Stimulated activated effector memory CD8-positive, alpha-beta T cell treated with anti-CD3 and anti-CD28 coated beads, Interleukin-12 subunit alpha, Interleukin-12 subunit beta, amount 100 ng/mL, for 72 hours (primary cell): Measurements from ENCODE around the gene THRAP3.

Experiments used
- ATAC-seq: fragments of 150-1000 bp; cut with Tn5 transposase; 2 replicates; pipeline ENCODE4 v1.10.0; 2021
- DNase-seq, 2 donors: peaks; one replicate each; pipeline ENCODE4 v3.0.0; 2021 to 2022; ENCODE audit warnings: low spot score in 2 of 2
- H3K27ac Mint-ChIP-seq: one replicate; pipeline ENCODE4 v1.8.0; 2022; ENCODE audit warnings: mild to moderate bottlenecking, mixed read lengths
- H3K36me3 Mint-ChIP-seq: one replicate; pipeline ENCODE4 v1.8.0; 2022; ENCODE audit warnings: mild to moderate bottlenecking, mixed read lengths
- H3K4me1 Mint-ChIP-seq: one replicate; pipeline ENCODE4 v1.8.0; 2022; ENCODE audit warnings: mixed read lengths
- H3K4me3 Mint-ChIP-seq: one replicate; pipeline ENCODE4 v1.8.0; 2022; ENCODE audit warnings: mild to moderate bottlenecking, mixed read lengths
- H3K9me3 Mint-ChIP-seq: one replicate; pipeline ENCODE4 v1.8.0; 2022; ENCODE audit warnings: mixed read lengths

THRAP3 gene

DNA sequence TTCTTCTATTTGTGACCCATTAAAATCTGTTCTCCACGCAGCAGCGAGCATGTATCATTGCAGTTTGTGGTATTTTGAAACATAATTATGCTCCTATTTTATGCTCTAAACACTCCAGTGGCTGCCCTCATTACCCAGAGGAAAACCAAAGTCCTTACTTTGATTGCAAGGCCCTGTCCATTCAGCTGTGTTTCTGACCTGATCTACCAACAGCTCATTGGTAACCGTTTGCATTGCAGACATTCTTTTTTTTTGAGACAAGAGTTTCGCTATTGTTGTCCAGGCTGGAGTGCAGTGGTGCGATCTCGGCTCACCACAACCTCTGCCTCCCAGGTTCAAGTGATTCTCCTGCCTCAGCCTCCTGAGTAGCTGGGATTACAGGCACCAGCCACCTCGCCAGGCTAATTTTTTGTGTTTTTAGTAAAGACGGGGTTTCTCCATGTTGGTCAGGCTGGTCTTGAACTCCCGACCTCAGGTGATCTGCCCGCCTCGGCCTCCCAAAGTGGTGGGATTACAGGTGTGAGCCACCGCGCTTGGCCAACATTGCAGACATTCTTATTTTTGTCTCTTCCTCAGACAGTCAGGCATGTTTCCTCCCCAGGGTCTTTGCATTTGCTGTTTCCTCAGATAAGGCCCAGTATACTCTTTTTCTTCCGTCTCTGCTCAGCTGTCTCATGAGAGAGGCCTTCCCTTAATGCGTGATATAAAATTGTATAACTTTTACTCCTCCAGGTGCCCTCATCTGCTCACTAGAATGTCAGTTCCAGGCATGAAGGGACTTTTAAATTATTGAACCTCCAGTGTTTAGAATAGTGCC, 32.5 kb downstream of the THRAP3 start:
- ATAC-seq = no peak
- H3K4me3 Mint-ChIP-seq = no peak overlapping the region
- H3K4me1 Mint-ChIP-seq = peaks cover 28% of the 10 kb centered on the region

GRCh38 chr1:36257375-36257767, 33.1 kb downstream of the THRAP3 start:
- Mint-ChIP-seq H3K27ac (peak overlapping the region; percentile 36), H3K9me3 (no peaks in the 10 kb centered on the region), H3K36me3 (peaks cover 84% of the 10 kb centered on the region), H3K4me1 (peaks cover 27% of the 10 kb centered on the region), H3K4me3 (no peak overlapping the region)
- ATAC-seq = peak; percentile 94
- no peak for DNase-seq

More for the DNA sequence above, 32.5 kb downstream of the THRAP3 start:
- H3K27ac Mint-ChIP-seq = peak overlapping the region; percentile 36
- peaks cover 78% of the 10 kb centered on the region for H3K36me3 Mint-ChIP-seq
- no peak for DNase-seq
- H3K9me3 Mint-ChIP-seq = no peaks in the 10 kb centered on the region

DNA sequence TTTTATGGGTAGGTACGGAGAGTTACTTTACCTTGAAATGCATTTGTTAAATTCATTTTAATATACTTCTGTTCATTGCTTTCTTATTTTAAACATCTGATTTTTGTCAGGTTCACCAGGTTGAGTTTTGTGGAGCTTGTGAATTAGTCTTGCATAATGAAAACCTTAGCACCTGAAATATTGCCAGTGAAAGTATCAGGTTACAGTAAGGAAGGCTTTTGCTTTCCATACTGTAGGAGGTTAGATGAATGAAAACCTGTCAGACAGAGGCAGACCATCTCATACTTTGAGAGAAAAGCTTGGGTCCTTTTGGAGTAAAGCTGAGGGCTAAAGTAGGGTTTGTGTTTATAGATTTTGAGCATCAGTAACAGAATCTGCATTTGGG, 34.7 kb downstream of the THRAP3 start:
- H3K4me1 Mint-ChIP-seq = peaks cover 27% of the 10 kb centered on the region
- no peak overlapping the region for H3K4me3 Mint-ChIP-seq
- no peak for ATAC-seq
- no peak for DNase-seq
- H3K9me3 Mint-ChIP-seq = no peaks in the 10 kb centered on the region
- H3K36me3 Mint-ChIP-seq = peaks cover 93% of the 10 kb centered on the region
- no peak overlapping the region for H3K27ac Mint-ChIP-seq

GRCh38 chr1:36268981-36269380, 44.7 kb downstream of the THRAP3 start:
- no peak for ATAC-seq
- DNase-seq = no peak
- Mint-ChIP-seq H3K27ac (no peak overlapping the region), H3K9me3 (no peaks in the 10 kb centered on the region), H3K4me3 (no peak overlapping the region), H3K4me1 (peaks cover 10% of the 10 kb centered on the region), H3K36me3 (peaks cover 99% of the 10 kb centered on the region)

DNA sequence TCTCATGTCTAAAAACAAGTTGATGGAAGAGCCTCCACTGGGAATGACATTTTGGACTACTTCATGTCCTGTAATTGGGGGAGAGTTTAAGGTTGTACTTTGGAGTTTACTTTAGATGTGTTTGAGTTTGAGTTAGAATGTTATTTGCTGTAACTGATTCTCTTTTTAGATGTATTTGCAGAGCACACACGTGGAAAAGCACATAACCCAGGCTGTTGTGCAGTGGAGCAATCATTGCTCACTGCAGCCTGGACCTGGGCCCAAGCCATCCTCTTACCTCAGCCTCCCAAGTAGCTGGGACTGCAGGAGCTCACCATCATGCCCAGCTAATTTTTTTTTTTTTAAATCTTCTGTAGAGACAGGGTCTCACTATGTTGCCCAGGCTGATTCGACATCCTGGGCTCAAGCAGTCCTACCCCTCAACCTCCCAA, 45.2 kb downstream of the THRAP3 start:
- ATAC-seq (no peak), DNase-seq (no peak)
- peaks cover 10% of the 10 kb centered on the region for H3K4me1 Mint-ChIP-seq
- no peak overlapping the region for H3K27ac Mint-ChIP-seq
- H3K4me3 Mint-ChIP-seq = no peak overlapping the region
- H3K36me3 Mint-ChIP-seq = peaks cover 99% of the 10 kb centered on the region
- H3K9me3 Mint-ChIP-seq = no peaks in the 10 kb centered on the region

DNA sequence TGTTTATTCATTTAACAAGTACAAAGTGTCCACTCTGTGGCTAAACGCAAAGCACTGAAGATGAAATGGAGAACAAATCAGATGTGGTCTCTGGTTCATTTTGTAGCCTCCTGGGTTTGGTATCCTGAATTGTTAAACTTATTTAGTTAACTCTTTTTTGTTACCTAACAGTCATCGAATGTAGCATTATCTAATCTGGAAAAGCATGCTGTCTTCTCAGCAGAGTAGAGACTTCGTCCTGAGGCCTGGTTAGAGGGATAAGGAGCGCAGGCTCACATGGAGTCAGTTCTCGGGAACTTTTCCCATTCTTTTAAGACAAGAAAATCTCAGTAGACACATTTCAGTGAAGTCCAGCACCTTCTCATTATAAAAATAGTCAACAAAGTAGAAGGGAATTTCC, 48.8 kb downstream of the THRAP3 start:
- Mint-ChIP-seq H3K4me1 (peaks cover under 1% of the 10 kb centered on the region), H3K36me3 (peaks cover 98% of the 10 kb centered on the region), H3K27ac (peak overlapping the region; percentile 15), H3K4me3 (no peak overlapping the region), H3K9me3 (no peaks in the 10 kb centered on the region)
- ATAC-seq (no peak), DNase-seq (no peak)

GRCh38 chr1:36274201-36274600, 50.0 kb downstream of the THRAP3 start:
- DNase-seq (no peak), ATAC-seq (no peak)
- H3K4me1 Mint-ChIP-seq = peaks cover under 1% of the 10 kb centered on the region
- no peaks in the 10 kb centered on the region for H3K9me3 Mint-ChIP-seq
- H3K36me3 Mint-ChIP-seq = peaks cover 92% of the 10 kb centered on the region
- no peak overlapping the region for H3K4me3 Mint-ChIP-seq
- no peak overlapping the region for H3K27ac Mint-ChIP-seq

DNA sequence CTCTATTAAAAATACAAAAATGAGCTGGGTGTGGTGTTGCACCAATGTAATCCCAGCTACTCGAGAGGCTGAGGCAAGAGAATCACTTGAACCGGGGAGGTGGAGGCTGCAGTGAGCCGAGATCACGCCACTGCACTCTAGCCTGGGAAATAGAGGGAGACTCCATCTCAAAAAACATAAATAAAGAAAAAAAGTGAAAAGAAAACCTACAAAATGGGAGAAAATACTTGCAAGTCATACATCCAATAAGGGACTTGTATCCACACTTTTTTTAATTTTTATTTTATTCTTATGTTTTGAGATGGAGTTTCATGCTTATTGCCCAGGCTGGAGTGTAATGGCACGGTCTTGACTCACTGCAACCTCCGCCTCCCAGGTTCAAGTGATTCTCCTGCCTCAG, 52.4 kb downstream of the THRAP3 start:
- H3K36me3 Mint-ChIP-seq = peaks cover 90% of the 10 kb centered on the region
- no peak for DNase-seq
- no peak for ATAC-seq
- H3K4me3 Mint-ChIP-seq = no peak overlapping the region
- H3K4me1 Mint-ChIP-seq = peaks cover 15% of the 10 kb centered on the region
- H3K27ac Mint-ChIP-seq = peak overlapping the region; percentile 73
- no peaks in the 10 kb centered on the region for H3K9me3 Mint-ChIP-seq

GRCh38 chr1:36279110-36279788, 55.0 kb downstream of the THRAP3 start:
- ATAC-seq = no peak
- H3K4me1 Mint-ChIP-seq = peaks cover 15% of the 10 kb centered on the region
- H3K9me3 Mint-ChIP-seq = no peaks in the 10 kb centered on the region
- no peak overlapping the region for H3K4me3 Mint-ChIP-seq
- DNase-seq = no peak
- H3K36me3 Mint-ChIP-seq = peaks cover 90% of the 10 kb centered on the region
- peak overlapping the region; percentile 80 for H3K27ac Mint-ChIP-seq

- peaks cover 15% of the 10 kb centered on the region for H3K4me1 Mint-ChIP-seq
- ATAC-seq = no peak
- H3K9me3 Mint-ChIP-seq = no peaks in the 10 kb centered on the region
- peaks cover 90% of the 10 kb centered on the region for H3K36me3 Mint-ChIP-seq
- H3K4me3 Mint-ChIP-seq = no peak overlapping the region
- no peak for DNase-seq
- peak overlapping the region; percentile 80 for H3K27ac Mint-ChIP-seq
These were observed 55.6 kb downstream of the THRAP3 start for GRCh38 chr1:36279789-36280296.

- Mint-ChIP-seq H3K27ac (peak overlapping the region; percentile 67), H3K4me3 (no peak overlapping the region), H3K9me3 (no peaks in the 10 kb centered on the region), H3K4me1 (peaks cover 21% of the 10 kb centered on the region), H3K36me3 (peaks cover 95% of the 10 kb centered on the region)
- DNase-seq (no peak), ATAC-seq (no peak)
These were observed 59.8 kb downstream of the THRAP3 start for GRCh38 chr1:36284061-36284460.

GRCh38 chr1:36284517-36284916, 60.3 kb downstream of the THRAP3 start:
- DNase-seq = no peak
- Mint-ChIP-seq H3K36me3 (peaks cover 99% of the 10 kb centered on the region), H3K4me3 (no peak overlapping the region), H3K4me1 (peaks cover 17% of the 10 kb centered on the region), H3K27ac (peak overlapping the region; percentile 67), H3K9me3 (no peaks in the 10 kb centered on the region)
- ATAC-seq = no peak

- Mint-ChIP-seq H3K27ac (peak overlapping the region; percentile 58), H3K4me1 (peaks cover 10% of the 10 kb centered on the region), H3K4me3 (no peak overlapping the region), H3K9me3 (no peaks in the 10 kb centered on the region), H3K36me3 (peaks cover 99% of the 10 kb centered on the region)
- DNase-seq = peak; percentile 31 to 66
- ATAC-seq = peak; percentile 89
These were observed 61.3 kb downstream of the THRAP3 start for GRCh38 chr1:36285443-36286101.

DNA sequence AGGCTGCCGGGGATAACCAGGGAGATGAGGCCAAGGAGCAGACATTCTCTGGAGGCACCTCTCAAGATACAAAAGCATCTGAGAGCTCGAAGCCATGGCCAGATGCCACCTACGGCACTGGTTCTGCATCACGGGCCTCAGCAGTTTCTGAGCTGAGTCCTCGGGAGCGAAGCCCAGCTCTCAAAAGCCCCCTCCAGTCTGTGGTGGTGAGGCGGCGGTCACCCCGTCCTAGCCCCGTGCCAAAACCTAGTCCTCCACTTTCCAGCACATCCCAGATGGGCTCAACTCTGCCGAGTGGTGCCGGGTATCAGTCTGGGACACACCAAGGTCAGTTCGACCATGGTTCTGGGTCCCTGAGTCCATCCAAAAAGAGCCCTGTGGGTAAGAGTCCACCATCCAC, 62.6 kb downstream of the THRAP3 start:
- ATAC-seq = no peak
- H3K27ac Mint-ChIP-seq = peak overlapping the region; percentile 10
- DNase-seq = no peak
- H3K36me3 Mint-ChIP-seq = peaks cover 100% of the 10 kb centered on the region
- peaks cover 12% of the 10 kb centered on the region for H3K4me1 Mint-ChIP-seq
- no peak overlapping the region for H3K4me3 Mint-ChIP-seq
- H3K9me3 Mint-ChIP-seq = no peaks in the 10 kb centered on the region

GRCh38 chr1:36287595-36287994, 63.4 kb downstream of the THRAP3 start:
- no peak overlapping the region for H3K4me3 Mint-ChIP-seq
- peaks cover 12% of the 10 kb centered on the region for H3K4me1 Mint-ChIP-seq
- peak overlapping the region; percentile 10 for H3K27ac Mint-ChIP-seq
- H3K9me3 Mint-ChIP-seq = no peaks in the 10 kb centered on the region
- no peak for ATAC-seq
- H3K36me3 Mint-ChIP-seq = peaks cover 100% of the 10 kb centered on the region
- no peak for DNase-seq
